ENCODE results near the gene DRC7. TPM values are rescaled to one million over a fixed set of nuclear protein-coding genes. Genes with fewer than 3 reads are reported as not detected.
A peak's percentile ranks its signal among the peaks of the same experiment; 100 is the strongest.

Gene DRC7
- total RNA-seq, 1 experiment from 2014 or later: not detected

- peaks cover 3% of the 10 kb centered on the region; the same call in 1 of the 2 replicates for H3K36me3 ChIP-seq (ENCODE audit: control insufficient read depth, insufficient read depth, low read length)
- no peak overlapping the region for H3K4me3 ChIP-seq (ENCODE audit: low read depth in 2 of 2, low read length in 2 of 2)
- no TSS peak for BruUV-seq (replicated peaks)
- intact Hi-C loops (cut with micrococcal nuclease; ENCODE audit: unreplicated experiment): no loop called here
- CTCF ChIA-PET: no interaction called here
- POLR2A ChIA-PET: no interaction called here
- ATAC-seq (no peak), DNase-seq (ENCODE audit: low read depth, low spot score) (no peak)
- H3K27ac ChIP-seq (ENCODE audit: low read length): no peak overlapping the region
- H3K27me3 ChIP-seq (ENCODE audit: control insufficient read depth, insufficient read depth, low read length): no peaks in the 10 kb centered on the region
- H3K9me3 ChIP-seq (ENCODE audit: control insufficient read depth, insufficient read depth, low read depth, low read length): no peaks in the 10 kb centered on the region
- TF ChIP-seq POLR2AphosphoS5 (IDR thresholded peaks at IDR 0.05; ENCODE audit: low read depth, low read length): no peak
- no peak for TF ChIP-seq CTCF (IDR thresholded peaks at IDR 0.05)
- no peak for TF ChIP-seq SIN3A (IDR thresholded peaks at IDR 0.05; ENCODE audit: borderline replicate concordance, insufficient read depth, low read depth, low read length)
- TF ChIP-seq TCF7L2 (IDR thresholded peaks at IDR 0.05; ENCODE audit: low read depth, low read length): no peak
- TF ChIP-seq, protein P1, sequence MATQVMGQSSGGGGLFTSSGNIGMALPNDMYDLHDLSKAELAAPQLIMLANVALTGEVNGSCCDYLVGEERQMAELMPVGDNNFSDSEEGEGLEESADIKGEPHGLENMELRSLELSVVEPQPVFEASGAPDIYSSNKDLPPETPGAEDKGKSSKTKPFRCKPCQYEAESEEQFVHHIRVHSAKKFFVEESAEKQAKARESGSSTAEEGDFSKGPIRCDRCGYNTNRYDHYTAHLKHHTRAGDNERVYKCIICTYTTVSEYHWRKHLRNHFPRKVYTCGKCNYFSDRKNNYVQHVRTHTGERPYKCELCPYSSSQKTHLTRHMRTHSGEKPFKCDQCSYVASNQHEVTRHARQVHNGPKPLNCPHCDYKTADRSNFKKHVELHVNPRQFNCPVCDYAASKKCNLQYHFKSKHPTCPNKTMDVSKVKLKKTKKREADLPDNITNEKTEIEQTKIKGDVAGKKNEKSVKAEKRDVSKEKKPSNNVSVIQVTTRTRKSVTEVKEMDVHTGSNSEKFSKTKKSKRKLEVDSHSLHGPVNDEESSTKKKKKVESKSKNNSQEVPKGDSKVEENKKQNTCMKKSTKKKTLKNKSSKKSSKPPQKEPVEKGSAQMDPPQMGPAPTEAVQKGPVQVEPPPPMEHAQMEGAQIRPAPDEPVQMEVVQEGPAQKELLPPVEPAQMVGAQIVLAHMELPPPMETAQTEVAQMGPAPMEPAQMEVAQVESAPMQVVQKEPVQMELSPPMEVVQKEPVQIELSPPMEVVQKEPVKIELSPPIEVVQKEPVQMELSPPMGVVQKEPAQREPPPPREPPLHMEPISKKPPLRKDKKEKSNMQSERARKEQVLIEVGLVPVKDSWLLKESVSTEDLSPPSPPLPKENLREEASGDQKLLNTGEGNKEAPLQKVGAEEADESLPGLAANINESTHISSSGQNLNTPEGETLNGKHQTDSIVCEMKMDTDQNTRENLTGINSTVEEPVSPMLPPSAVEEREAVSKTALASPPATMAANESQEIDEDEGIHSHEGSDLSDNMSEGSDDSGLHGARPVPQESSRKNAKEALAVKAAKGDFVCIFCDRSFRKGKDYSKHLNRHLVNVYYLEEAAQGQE (IDR thresholded peaks at IDR 0.05; ENCODE audit: insufficient read depth in 1 of 2, low read depth in 2 of 2, low read length in 1 of 2): no peak
- in situ Hi-C loops (cut with HindIII; ENCODE audit: low pct_unique_long_range_greater_than_20kb, low sequenced_read_pairs): no loop called here
- peaks cover 4% of the 10 kb centered on the region for H3K4me1 ChIP-seq (ENCODE audit: control insufficient read depth, insufficient read depth, low read length)
Measured at GRCh38 chr16:57732714-57733113, 38.1 kb downstream of the DRC7 start.

DNA sequence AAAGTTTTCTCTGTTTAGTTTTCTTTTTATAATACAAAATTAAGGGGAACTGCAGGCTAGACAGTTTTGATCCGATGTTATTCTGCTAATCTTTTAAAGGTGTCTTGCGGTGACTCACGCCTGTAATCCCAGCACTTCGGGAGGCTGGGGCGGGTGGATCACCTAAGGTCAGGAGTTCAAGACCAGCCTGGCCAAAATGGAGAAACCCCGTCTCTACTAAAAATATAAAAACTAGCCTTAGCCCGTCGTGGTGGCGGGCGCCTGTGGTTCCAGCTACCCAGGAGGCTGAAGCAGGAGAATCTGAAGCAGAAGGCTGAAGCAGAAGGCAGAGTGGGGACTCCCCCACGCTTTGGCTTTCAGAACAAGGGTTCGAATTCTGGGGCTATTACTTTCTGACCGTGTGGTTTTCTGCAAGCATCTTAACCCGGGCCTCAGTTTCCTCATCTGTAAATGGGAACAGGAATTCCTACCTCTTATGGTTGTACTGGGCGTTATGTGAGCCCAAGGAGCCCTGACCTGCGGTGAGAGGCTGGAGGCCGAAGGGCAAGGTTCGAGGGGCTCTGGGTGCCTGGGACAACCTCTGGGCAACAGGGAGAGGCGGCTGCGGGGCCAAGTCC, 39.8 kb downstream of the DRC7 start:
- BruUV-seq (replicated peaks): TSS peak; percentile 74
- Histone ChIP-seq H3K36me3 (ENCODE audit: control insufficient read depth, insufficient read depth, low read length) (peaks cover 3% of the 10 kb centered on the region; the same call in 1 of the 2 replicates), H3K4me1 (ENCODE audit: control insufficient read depth, insufficient read depth, low read length) (peaks cover 4% of the 10 kb centered on the region), H3K27me3 (ENCODE audit: control insufficient read depth, insufficient read depth, low read length) (no peaks in the 10 kb centered on the region), H3K4me3 (ENCODE audit: low read depth in 2 of 2, low read length in 2 of 2) (peak overlapping the region; percentile 75 to 81), H3K9me3 (ENCODE audit: control insufficient read depth, insufficient read depth, low read depth, low read length) (no peaks in the 10 kb centered on the region), H3K27ac (ENCODE audit: low read length) (peak overlapping the region; percentile 93)
- DNase-seq (ENCODE audit: low read depth, low spot score) (no peak), ATAC-seq (no peak)
- ChIA-PET POLR2A (no interaction called here), CTCF (no interaction called here)
- TF ChIP-seq TCF7L2 (IDR thresholded peaks at IDR 0.05; ENCODE audit: low read depth, low read length) (no peak), CTCF (IDR thresholded peaks at IDR 0.05) (no peak), SIN3A (IDR thresholded peaks at IDR 0.05; ENCODE audit: borderline replicate concordance, insufficient read depth, low read depth, low read length) (no peak), POLR2AphosphoS5 (IDR thresholded peaks at IDR 0.05; ENCODE audit: low read depth, low read length) (no peak)
- TF ChIP-seq, protein P1 (IDR thresholded peaks at IDR 0.05; ENCODE audit: insufficient read depth in 1 of 2, low read depth in 2 of 2, low read length in 1 of 2): no peak
- in situ Hi-C loops (cut with HindIII; ENCODE audit: low pct_unique_long_range_greater_than_20kb, low sequenced_read_pairs): no loop called here
- intact Hi-C loops (cut with micrococcal nuclease; ENCODE audit: unreplicated experiment): no loop called here
